Measurements from ENCODE around the gene PDE11A.

The PDE11A gene

DNA sequence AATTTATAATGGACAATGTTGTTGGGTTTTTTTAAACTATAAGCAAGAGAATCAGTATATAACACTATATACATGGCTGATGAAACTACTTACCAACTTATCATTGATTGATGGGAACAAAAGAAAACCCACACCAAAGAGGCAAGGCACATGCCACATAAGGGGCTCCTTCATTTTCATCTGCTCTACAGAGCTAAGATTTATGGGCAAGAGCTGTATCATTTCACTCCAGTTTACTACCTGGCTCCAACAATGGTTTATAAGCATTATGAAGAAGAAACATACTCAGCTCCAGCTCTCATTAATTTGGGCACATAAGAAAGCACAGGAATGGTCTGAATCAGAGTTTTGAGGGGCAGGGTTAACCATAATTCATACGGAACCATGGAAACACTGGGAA, 396.8 kb downstream of the PDE11A start:
- Histone ChIP-seq H3K4me1 (ENCODE audit: low read length) (peaks cover 17% of the 10 kb centered on the region), H3K27ac (ENCODE audit: low read length) (no peak overlapping the region), H3K4me3 (ENCODE audit: low read length) (no peak overlapping the region), H3K9me3 (ENCODE audit: insufficient read depth, low read length) (no peaks in the 10 kb centered on the region), H3K27me3 (ENCODE audit: low read depth, low read length) (no peaks in the 10 kb centered on the region), H2AFZ (ENCODE audit: low read depth, low read length) (no peak overlapping the region), H3K9ac (ENCODE audit: low read length) (no peak overlapping the region), H4K20me1 (ENCODE audit: insufficient read depth, low read length) (no peaks in the 10 kb centered on the region), H3K4me2 (ENCODE audit: low read length) (no peak overlapping the region), H3K79me2 (ENCODE audit: low read length) (no peaks in the 10 kb centered on the region), H3K36me3 (replicated peaks; ENCODE audit: low read depth, low read length) (no peaks in the 10 kb centered on the region)
- TF ChIP-seq EZH2phosphoT487 (IDR thresholded peaks at IDR 0.05; ENCODE audit: low read depth): no peak
- TF ChIP-seq, protein P1, sequence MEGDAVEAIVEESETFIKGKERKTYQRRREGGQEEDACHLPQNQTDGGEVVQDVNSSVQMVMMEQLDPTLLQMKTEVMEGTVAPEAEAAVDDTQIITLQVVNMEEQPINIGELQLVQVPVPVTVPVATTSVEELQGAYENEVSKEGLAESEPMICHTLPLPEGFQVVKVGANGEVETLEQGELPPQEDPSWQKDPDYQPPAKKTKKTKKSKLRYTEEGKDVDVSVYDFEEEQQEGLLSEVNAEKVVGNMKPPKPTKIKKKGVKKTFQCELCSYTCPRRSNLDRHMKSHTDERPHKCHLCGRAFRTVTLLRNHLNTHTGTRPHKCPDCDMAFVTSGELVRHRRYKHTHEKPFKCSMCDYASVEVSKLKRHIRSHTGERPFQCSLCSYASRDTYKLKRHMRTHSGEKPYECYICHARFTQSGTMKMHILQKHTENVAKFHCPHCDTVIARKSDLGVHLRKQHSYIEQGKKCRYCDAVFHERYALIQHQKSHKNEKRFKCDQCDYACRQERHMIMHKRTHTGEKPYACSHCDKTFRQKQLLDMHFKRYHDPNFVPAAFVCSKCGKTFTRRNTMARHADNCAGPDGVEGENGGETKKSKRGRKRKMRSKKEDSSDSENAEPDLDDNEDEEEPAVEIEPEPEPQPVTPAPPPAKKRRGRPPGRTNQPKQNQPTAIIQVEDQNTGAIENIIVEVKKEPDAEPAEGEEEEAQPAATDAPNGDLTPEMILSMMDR (IDR thresholded peaks at IDR 0.05; ENCODE audit: low read depth, low read length): no peak

DNA sequence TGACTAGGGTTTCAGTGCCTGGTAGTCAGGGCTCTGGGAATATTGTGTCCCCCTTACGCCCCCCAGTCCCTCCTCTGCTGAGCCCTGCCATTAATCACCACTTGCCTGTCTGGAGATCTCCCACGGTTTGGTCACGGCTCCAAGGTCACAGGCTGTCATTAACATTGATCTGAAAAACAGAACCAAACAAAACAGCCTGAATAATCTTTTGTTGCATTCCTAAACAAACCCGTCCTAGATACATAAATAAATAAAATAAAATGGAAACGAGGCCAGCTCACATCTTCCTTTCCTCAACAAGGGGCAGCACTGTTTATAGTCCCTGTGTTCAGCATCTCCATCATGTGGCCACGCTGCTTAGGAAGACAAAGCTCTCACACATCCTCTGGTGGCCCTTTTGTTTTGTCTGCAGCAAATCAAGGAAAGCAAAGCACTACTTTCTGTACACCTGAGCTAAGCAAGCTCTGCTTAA, 397.2 kb downstream of the PDE11A start:
- Histone ChIP-seq H3K27me3 (ENCODE audit: low read depth, low read length) (no peaks in the 10 kb centered on the region), H3K9ac (ENCODE audit: low read length) (no peak overlapping the region), H3K4me3 (ENCODE audit: low read length) (no peak overlapping the region), H3K9me3 (ENCODE audit: insufficient read depth, low read length) (no peaks in the 10 kb centered on the region), H4K20me1 (ENCODE audit: insufficient read depth, low read length) (no peaks in the 10 kb centered on the region), H3K79me2 (ENCODE audit: low read length) (no peaks in the 10 kb centered on the region), H3K36me3 (replicated peaks; ENCODE audit: low read depth, low read length) (no peaks in the 10 kb centered on the region), H3K4me1 (ENCODE audit: low read length) (peaks cover 21% of the 10 kb centered on the region), H2AFZ (ENCODE audit: low read depth, low read length) (no peak overlapping the region), H3K4me2 (ENCODE audit: low read length) (no peak overlapping the region), H3K27ac (ENCODE audit: low read length) (no peak overlapping the region)
- no peak for TF ChIP-seq EZH2phosphoT487 (IDR thresholded peaks at IDR 0.05; ENCODE audit: low read depth)
- TF ChIP-seq, protein P1 (IDR thresholded peaks at IDR 0.05; ENCODE audit: low read depth, low read length): no peak

DNA sequence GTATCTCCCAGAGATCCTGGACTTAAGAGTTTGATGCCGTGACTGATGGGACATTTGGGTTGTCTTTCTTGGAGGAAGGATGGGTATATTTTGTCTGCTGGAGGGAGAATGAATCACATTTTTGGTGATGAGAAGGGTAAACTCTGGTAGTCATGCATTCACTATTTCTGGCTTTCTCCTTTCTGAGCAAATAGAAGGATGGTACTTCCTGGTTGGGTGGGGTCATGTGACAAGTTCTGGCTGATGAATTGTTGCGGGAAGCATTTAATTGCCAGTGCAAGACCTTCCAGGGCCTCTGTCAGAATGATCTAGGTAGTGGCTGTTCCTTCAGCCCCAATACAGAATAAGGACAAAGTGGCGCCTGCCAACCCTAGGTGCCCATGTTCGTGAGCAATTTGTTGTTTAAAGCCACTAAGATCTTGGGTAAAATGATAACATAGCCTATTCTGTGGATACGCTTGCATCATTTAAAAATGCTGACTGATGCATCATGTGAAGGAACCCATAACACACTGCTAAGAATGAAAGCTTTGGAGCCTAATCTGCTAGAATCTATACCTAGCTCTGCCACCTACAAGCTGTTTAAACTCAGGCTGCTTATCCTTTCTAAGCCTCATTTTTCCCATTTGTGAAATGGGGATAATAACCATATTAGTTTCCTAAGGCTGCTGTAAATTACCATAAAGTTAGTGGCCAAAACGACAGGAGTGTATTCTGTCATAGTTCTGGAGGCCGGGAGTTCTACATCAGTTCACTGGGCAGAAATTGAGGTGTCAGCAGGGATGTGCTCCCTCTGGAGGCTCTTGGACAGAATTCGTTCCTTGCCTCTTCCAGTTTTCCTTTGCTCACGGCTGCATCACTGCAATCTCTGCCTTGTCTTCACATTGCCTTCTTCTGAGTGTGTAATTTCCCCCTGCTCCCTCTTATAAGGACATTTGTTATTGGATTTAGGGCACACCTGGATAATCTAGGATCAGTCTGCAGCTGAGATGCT, 398.7 kb downstream of the PDE11A start:
- Histone ChIP-seq H3K4me3 (ENCODE audit: low read length) (no peak overlapping the region), H3K27ac (ENCODE audit: low read length) (no peak overlapping the region), H3K27me3 (ENCODE audit: low read depth, low read length) (no peaks in the 10 kb centered on the region), H4K20me1 (ENCODE audit: insufficient read depth, low read length) (no peaks in the 10 kb centered on the region), H3K4me1 (ENCODE audit: low read length) (peaks cover 36% of the 10 kb centered on the region), H3K4me2 (ENCODE audit: low read length) (no peak overlapping the region), H3K9ac (ENCODE audit: low read length) (no peak overlapping the region), H3K79me2 (ENCODE audit: low read length) (no peaks in the 10 kb centered on the region), H3K36me3 (replicated peaks; ENCODE audit: low read depth, low read length) (no peaks in the 10 kb centered on the region), H3K9me3 (ENCODE audit: insufficient read depth, low read length) (no peaks in the 10 kb centered on the region), H2AFZ (ENCODE audit: low read depth, low read length) (0 out of 2 replicates have a peak overlapping the region, but pooled peaks have one; percentile 29)
- TF ChIP-seq EZH2phosphoT487 (IDR thresholded peaks at IDR 0.05; ENCODE audit: low read depth): no peak
- TF ChIP-seq, protein P1 (IDR thresholded peaks at IDR 0.05; ENCODE audit: low read depth, low read length): 0 out of 2 replicates have a peak, but pooled peaks have one; percentile 9

DNA sequence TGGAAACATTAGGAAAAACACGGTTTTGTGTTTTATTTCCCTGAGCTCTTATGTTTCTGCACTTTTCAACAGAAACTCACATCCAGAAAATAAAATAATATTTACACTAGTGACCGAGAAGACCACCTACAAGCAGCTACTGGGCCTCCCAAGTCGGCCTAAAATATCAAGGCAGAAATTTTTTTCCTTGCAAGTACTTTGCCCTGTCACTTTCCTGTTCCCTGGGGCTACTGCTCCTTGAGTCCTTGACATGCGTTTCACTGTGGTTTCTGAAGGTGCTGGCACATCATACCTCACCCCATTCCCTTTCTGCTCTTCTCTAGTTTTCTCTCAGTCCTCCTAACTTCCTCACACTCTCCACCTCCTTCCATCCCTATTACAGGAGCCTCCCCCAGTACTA, 400.9 kb downstream of the PDE11A start:
- peak overlapping the region; percentile 58 for H3K4me2 ChIP-seq (ENCODE audit: low read length)
- H4K20me1 ChIP-seq (ENCODE audit: insufficient read depth, low read length): no peaks in the 10 kb centered on the region
- H3K36me3 ChIP-seq (replicated peaks; ENCODE audit: low read depth, low read length): no peaks in the 10 kb centered on the region
- peak overlapping the region; percentile 67 for H2AFZ ChIP-seq (ENCODE audit: low read depth, low read length)
- H3K27me3 ChIP-seq (ENCODE audit: low read depth, low read length): no peaks in the 10 kb centered on the region
- H3K9ac ChIP-seq (ENCODE audit: low read length): peak overlapping the region; percentile 69; the same call in 1 of the 2 replicates
- TF ChIP-seq, protein P1 (IDR thresholded peaks at IDR 0.05; ENCODE audit: low read depth, low read length): no peak
- TF ChIP-seq EZH2phosphoT487 (IDR thresholded peaks at IDR 0.05; ENCODE audit: low read depth): no peak
- no peaks in the 10 kb centered on the region for H3K9me3 ChIP-seq (ENCODE audit: insufficient read depth, low read length)
- peak overlapping the region; percentile 2; the same call in 1 of the 2 replicates for H3K4me3 ChIP-seq (ENCODE audit: low read length)
- peak overlapping the region; percentile 87 for H3K27ac ChIP-seq (ENCODE audit: low read length)
- peaks cover 37% of the 10 kb centered on the region for H3K4me1 ChIP-seq (ENCODE audit: low read length)
- no peaks in the 10 kb centered on the region for H3K79me2 ChIP-seq (ENCODE audit: low read length)
